ENCODE data around the gene SARM1. TPM values are rescaled to one million over a fixed set of nuclear protein-coding genes. Genes with fewer than 3 reads are reported as not detected.

SARM1 gene
- polyA plus RNA-seq, 1 of the 3 experiments (the other 2 are of a cell fraction) = 17.4 TPM

GRCh38 chr17:28406473-28406814 lies 35.0 kb downstream of the SARM1 start:
- peak overlapping the region in 1 of 2 experiments; percentile 56; a peak in 2 of 4 replicates for H3K27ac ChIP-seq (ENCODE audit: low read depth in 2 of 2, low read length in 1 of 2)
- peak; percentile 61 for DNase-seq
- TF ChIP-seq, protein P1, sequence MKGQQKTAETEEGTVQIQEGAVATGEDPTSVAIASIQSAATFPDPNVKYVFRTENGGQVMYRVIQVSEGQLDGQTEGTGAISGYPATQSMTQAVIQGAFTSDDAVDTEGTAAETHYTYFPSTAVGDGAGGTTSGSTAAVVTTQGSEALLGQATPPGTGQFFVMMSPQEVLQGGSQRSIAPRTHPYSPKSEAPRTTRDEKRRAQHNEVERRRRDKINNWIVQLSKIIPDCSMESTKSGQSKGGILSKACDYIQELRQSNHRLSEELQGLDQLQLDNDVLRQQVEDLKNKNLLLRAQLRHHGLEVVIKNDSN (IDR thresholded peaks at IDR 0.05; ENCODE audit: borderline replicate concordance, low read depth) = no peak; the same call in 1 of the 2 replicates
- no peak for TF ChIP-seq CHD2 (IDR thresholded peaks at IDR 0.05; ENCODE audit: low read length, partially characterized antibody)
- no peak for TF ChIP-seq MXI1 (IDR thresholded peaks at IDR 0.05; ENCODE audit: low read depth, low read length)
- no peak for TF ChIP-seq NRF1 (IDR thresholded peaks at IDR 0.05; ENCODE audit: low read depth, low read length)
- no peak for TF ChIP-seq FOSL2 (IDR thresholded peaks at IDR 0.05; ENCODE audit: borderline replicate concordance, low read depth)
- TF ChIP-seq, protein P2, sequence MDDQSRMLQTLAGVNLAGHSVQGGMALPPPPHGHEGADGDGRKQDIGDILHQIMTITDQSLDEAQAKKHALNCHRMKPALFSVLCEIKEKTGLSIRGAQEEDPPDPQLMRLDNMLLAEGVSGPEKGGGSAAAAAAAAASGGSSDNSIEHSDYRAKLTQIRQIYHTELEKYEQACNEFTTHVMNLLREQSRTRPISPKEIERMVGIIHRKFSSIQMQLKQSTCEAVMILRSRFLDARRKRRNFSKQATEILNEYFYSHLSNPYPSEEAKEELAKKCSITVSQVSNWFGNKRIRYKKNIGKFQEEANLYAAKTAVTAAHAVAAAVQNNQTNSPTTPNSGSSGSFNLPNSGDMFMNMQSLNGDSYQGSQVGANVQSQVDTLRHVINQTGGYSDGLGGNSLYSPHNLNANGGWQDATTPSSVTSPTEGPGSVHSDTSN (IDR thresholded peaks at IDR 0.05) = no peak
- TF ChIP-seq POLR2AphosphoS5 (IDR thresholded peaks at IDR 0.05; ENCODE audit: low read depth, low read length) = no peak
- TF ChIP-seq TAF1 (IDR thresholded peaks at IDR 0.05; ENCODE audit: borderline replicate concordance, low read depth, low read length) = no peak
- TF ChIP-seq, protein P3, sequence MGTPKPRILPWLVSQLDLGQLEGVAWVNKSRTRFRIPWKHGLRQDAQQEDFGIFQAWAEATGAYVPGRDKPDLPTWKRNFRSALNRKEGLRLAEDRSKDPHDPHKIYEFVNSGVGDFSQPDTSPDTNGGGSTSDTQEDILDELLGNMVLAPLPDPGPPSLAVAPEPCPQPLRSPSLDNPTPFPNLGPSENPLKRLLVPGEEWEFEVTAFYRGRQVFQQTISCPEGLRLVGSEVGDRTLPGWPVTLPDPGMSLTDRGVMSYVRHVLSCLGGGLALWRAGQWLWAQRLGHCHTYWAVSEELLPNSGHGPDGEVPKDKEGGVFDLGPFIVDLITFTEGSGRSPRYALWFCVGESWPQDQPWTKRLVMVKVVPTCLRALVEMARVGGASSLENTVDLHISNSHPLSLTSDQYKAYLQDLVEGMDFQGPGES (IDR thresholded peaks at IDR 0.05; ENCODE audit: low read depth, low read length) = no peak
- no peak for TF ChIP-seq FOXJ3 (CRISPR knock-in tag; IDR thresholded peaks at IDR 0.05)
- no peak for TF ChIP-seq YY1 (IDR thresholded peaks at IDR 0.05; ENCODE audit: low read depth)
- TF ChIP-seq RXRA (IDR thresholded peaks at IDR 0.05; ENCODE audit: borderline replicate concordance, low read depth) = no peak
- TF ChIP-seq GABPA (IDR thresholded peaks at IDR 0.05; ENCODE audit: low read depth) = no peak
- H3K79me2 ChIP-seq (ENCODE audit: insufficient read depth) = no peaks in the 10 kb centered on the region
- H3F3A ChIP-seq (replicated peaks; ENCODE audit: insufficient read depth) = peaks cover 8% of the 10 kb centered on the region
- POLR2A ChIA-PET = interaction anchor here (1.9 to 2.4 kb wide), 2 partner anchors 26 to 71 kb away, joined by 8 to 11 read pairs; partner anchors contain the start of genes IFT20 and TNFAIP1
- 0 out of 2 replicates have a peak, but pooled peaks cover 4% of the 10 kb centered on the region for H3K27me3 ChIP-seq (ENCODE audit: insufficient read depth)
- no peaks in the 10 kb centered on the region for H3K9me3 ChIP-seq
- no peaks in the 10 kb centered on the region for H4K20me1 ChIP-seq (ENCODE audit: insufficient read depth)
- no peaks in the 10 kb centered on the region for H3K9me2 ChIP-seq
- peak overlapping the region; percentile 96 for H2AFZ ChIP-seq (ENCODE audit: low read depth)
- WGBS (ENCODE audit: low lambda C conversion rate) = 32% methylated on average over 9 of the region's 9 CpGs
- H3K9ac ChIP-seq = peak overlapping the region; percentile 68; the same call in 1 of the 2 replicates
- H3K36me3 ChIP-seq (replicated peaks in 1 of 2; ENCODE audit: control insufficient read depth in 1 of 2, insufficient read depth in 2 of 2, low read length in 1 of 2) = peaks cover 0 to 17% of the 10 kb centered on the region in 2 experiments
- H3K4me3 ChIP-seq (ENCODE audit: low read depth in 2 of 2, low read length in 1 of 2) = peak overlapping the region; percentile 60 to 88
- peak overlapping the region; percentile 99 for H3K4me2 ChIP-seq
- H3K4me1 ChIP-seq (ENCODE audit: control insufficient read depth in 1 of 2, insufficient read depth in 2 of 2, low read depth in 1 of 2, low read length in 1 of 2) = peaks cover 10 to 16% of the 10 kb centered on the region in 2 experiments; a peak in 2 of 4 replicates
- CTCF ChIA-PET = interaction anchor here (1.0 to 4.2 kb wide), 3 partner anchors 10 to 85 kb away, joined by 3 to 23 read pairs (median 6); no protein-coding TSS in a partner anchor
